Epithelial cell of esophagus (primary cell): ENCODE data around the gene UFSP1.
"Not testable (repeated sequence)": the region's sequence is repeated elsewhere in the genome, so short reads cannot be mapped to it uniquely, and the experiment has no call there.

Experiments used
- DNase-seq: peaks from one replicate; pipeline ENCODE4 v3.0.0; 2010; ENCODE audit warnings: low read depth
- H3K4me3 ChIP-seq: 2 replicates; pipeline ENCODE4 v1.5.1; 2011; ENCODE audit warnings: mild to moderate bottlenecking, low read length, control low read depth
- CTCF ChIP-seq: IDR thresholded peaks from 2 replicates; pipeline ENCODE4 v1.5.1; 2011; ENCODE audit warnings: low read depth, mild to moderate bottlenecking, low read length, control low read depth, inconsistent platforms; ENCODE audit not compliant: insufficient read depth; ENCODE audit errors: missing control alignments

The UFSP1 gene

GRCh38 chr7:100863406-100863950, 26.0 kb downstream of the UFSP1 start:
- no peak overlapping the region for H3K4me3 ChIP-seq
- DNase-seq = no peak

GRCh38 chr7:100861616-100861985, 27.9 kb downstream of the UFSP1 start:
- DNase-seq = no peak
- TF ChIP-seq CTCF = no peak
- H3K4me3 ChIP-seq = no peak overlapping the region

More at GRCh38 chr7:100863406-100863950, 26.0 kb downstream of the UFSP1 start:
- TF ChIP-seq CTCF = no peak

- H3K4me3 ChIP-seq = no peak overlapping the region
- no peak for TF ChIP-seq CTCF
Measured at GRCh38 chr7:100860702-100861615, 28.6 kb downstream of the UFSP1 start.

GRCh38 chr7:100859856-100860255, 29.7 kb downstream of the UFSP1 start:
- no peak for TF ChIP-seq CTCF
- H3K4me3 ChIP-seq = no peak overlapping the region
- DNase-seq = no peak

More at GRCh38 chr7:100860702-100861615, 28.6 kb downstream of the UFSP1 start:
- DNase-seq = no peak

- TF ChIP-seq CTCF = no peak
Measured at GRCh38 chr7:100856871-100857282, 32.6 kb downstream of the UFSP1 start.

GRCh38 chr7:100855515-100855914, 34.0 kb downstream of the UFSP1 start:
- no peak for DNase-seq
- H3K4me3 ChIP-seq = no peak overlapping the region
- TF ChIP-seq CTCF = no peak

More at GRCh38 chr7:100856871-100857282, 32.6 kb downstream of the UFSP1 start:
- DNase-seq = no peak
- no peak overlapping the region for H3K4me3 ChIP-seq

- H3K4me3 ChIP-seq = not testable (repeated sequence)
Measured at GRCh38 chr7:100854899-100855298, 34.6 kb downstream of the UFSP1 start.

More at GRCh38 chr7:100854899-100855298, 34.6 kb downstream of the UFSP1 start:
- not testable (repeated sequence) for DNase-seq
